ENCODE data around the gene L3MBTL4.
"Not testable (repeated sequence)": the region's sequence is repeated elsewhere in the genome, so short reads cannot be mapped to it uniquely, and the experiment has no call there.

Gene L3MBTL4

GRCh38 chr18:6284300-6284699, 130.4 kb downstream of the L3MBTL4 start:
- DNase-seq (ENCODE audit: low spot score in 2 of 2) = no peak
- Mint-ChIP-seq H3K36me3 (no peaks in the 10 kb centered on the region), H3K4me3 (no peak overlapping the region), H3K27ac (no peak overlapping the region), H3K9me3 (no peaks in the 10 kb centered on the region), H3K4me1 (no peaks in the 10 kb centered on the region), H3K27me3 (no peaks in the 10 kb centered on the region)
- no peak for ATAC-seq (ENCODE audit: low read depth)

- H3K4me3 Mint-ChIP-seq = no peak overlapping the region
- no peaks in the 10 kb centered on the region for H3K9me3 Mint-ChIP-seq
- H3K27me3 Mint-ChIP-seq = no peaks in the 10 kb centered on the region
- ATAC-seq (ENCODE audit: low read depth) (no peak), DNase-seq (ENCODE audit: low spot score in 2 of 2) (no peak)
- H3K27ac Mint-ChIP-seq = no peak overlapping the region
- no peaks in the 10 kb centered on the region for H3K36me3 Mint-ChIP-seq
- H3K4me1 Mint-ChIP-seq = no peaks in the 10 kb centered on the region
These were observed 132.8 kb downstream of the L3MBTL4 start for GRCh38 chr18:6281874-6282273.

- DNase-seq (ENCODE audit: low spot score in 2 of 2) = no peak
- H3K36me3 Mint-ChIP-seq = no peaks in the 10 kb centered on the region
- no peaks in the 10 kb centered on the region for H3K4me1 Mint-ChIP-seq
- no peak for ATAC-seq (ENCODE audit: low read depth)
- H3K9me3 Mint-ChIP-seq = no peaks in the 10 kb centered on the region
- no peak overlapping the region for H3K27ac Mint-ChIP-seq
- H3K4me3 Mint-ChIP-seq = no peak overlapping the region
- H3K27me3 Mint-ChIP-seq = no peaks in the 10 kb centered on the region
These were observed 134.4 kb downstream of the L3MBTL4 start for GRCh38 chr18:6280211-6280743.

GRCh38 chr18:6279308-6279707, 135.4 kb downstream of the L3MBTL4 start:
- no peaks in the 10 kb centered on the region for H3K36me3 Mint-ChIP-seq
- H3K27ac Mint-ChIP-seq = no peak overlapping the region
- DNase-seq (ENCODE audit: low spot score in 2 of 2) = no peak
- no peak overlapping the region for H3K4me3 Mint-ChIP-seq
- H3K27me3 Mint-ChIP-seq = no peaks in the 10 kb centered on the region
- no peaks in the 10 kb centered on the region for H3K9me3 Mint-ChIP-seq
- no peak for ATAC-seq (ENCODE audit: low read depth)
- H3K4me1 Mint-ChIP-seq = no peaks in the 10 kb centered on the region

GRCh38 chr18:6273423-6273822, 141.3 kb downstream of the L3MBTL4 start:
- Mint-ChIP-seq H3K36me3 (peaks cover 3% of the 10 kb centered on the region), H3K27ac (no peak overlapping the region), H3K4me3 (no peak overlapping the region), H3K9me3 (peaks cover 7% of the 10 kb centered on the region), H3K4me1 (no peaks in the 10 kb centered on the region), H3K27me3 (no peaks in the 10 kb centered on the region)
- DNase-seq (ENCODE audit: low spot score in 2 of 2) (no peak), ATAC-seq (ENCODE audit: low read depth) (no peak)

DNA sequence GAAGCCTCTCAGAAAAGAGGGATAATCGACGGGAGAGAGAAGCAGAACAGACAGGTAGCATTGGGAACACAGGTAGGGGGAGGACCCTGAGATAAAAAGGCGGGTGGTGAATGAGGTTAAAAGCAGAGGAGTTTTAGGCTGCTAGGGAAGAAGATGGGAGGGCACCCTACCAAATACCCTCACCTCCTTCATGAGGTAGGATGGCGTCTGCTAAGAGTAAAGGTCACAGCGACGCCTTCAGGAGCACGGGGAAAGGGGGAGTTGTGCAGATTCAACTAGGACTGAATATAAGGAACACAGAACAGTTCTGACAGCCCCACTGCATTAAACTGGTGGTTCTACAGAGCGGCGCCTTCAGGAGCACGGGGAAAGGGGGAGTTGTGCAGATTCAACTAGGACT, 142.6 kb downstream of the L3MBTL4 start:
- not testable (repeated sequence) for H3K27me3 Mint-ChIP-seq; ATAC-seq (ENCODE audit: low read depth); H3K4me3 Mint-ChIP-seq; H3K27ac Mint-ChIP-seq; H3K9me3 Mint-ChIP-seq; H3K36me3 Mint-ChIP-seq; H3K4me1 Mint-ChIP-seq; DNase-seq (ENCODE audit: low spot score in 2 of 2)

GRCh38 chr18:6271585-6271984, 143.1 kb downstream of the L3MBTL4 start:
- H3K4me3 Mint-ChIP-seq = no peak overlapping the region
- no peaks in the 10 kb centered on the region for H3K27me3 Mint-ChIP-seq
- DNase-seq (ENCODE audit: low spot score in 2 of 2) (no peak), ATAC-seq (ENCODE audit: low read depth) (no peak)
- H3K27ac Mint-ChIP-seq = no peak overlapping the region
- peaks cover 7% of the 10 kb centered on the region for H3K9me3 Mint-ChIP-seq
- H3K36me3 Mint-ChIP-seq = peaks cover 3% of the 10 kb centered on the region
- H3K4me1 Mint-ChIP-seq = no peaks in the 10 kb centered on the region

GRCh38 chr18:6270771-6271216, 143.9 kb downstream of the L3MBTL4 start:
- no peak overlapping the region for H3K27ac Mint-ChIP-seq
- H3K4me1 Mint-ChIP-seq = no peaks in the 10 kb centered on the region
- no peak overlapping the region for H3K4me3 Mint-ChIP-seq
- H3K27me3 Mint-ChIP-seq = no peaks in the 10 kb centered on the region
- DNase-seq (ENCODE audit: low spot score in 2 of 2) = no peak
- peaks cover 7% of the 10 kb centered on the region for H3K9me3 Mint-ChIP-seq
- H3K36me3 Mint-ChIP-seq = peaks cover 3% of the 10 kb centered on the region
- no peak for ATAC-seq (ENCODE audit: low read depth)

GRCh38 chr18:6269660-6270332, 144.9 kb downstream of the L3MBTL4 start:
- H3K4me1 Mint-ChIP-seq = no peaks in the 10 kb centered on the region
- peaks cover 3% of the 10 kb centered on the region for H3K36me3 Mint-ChIP-seq
- ATAC-seq (ENCODE audit: low read depth) = no peak
- no peak overlapping the region for H3K4me3 Mint-ChIP-seq
- H3K9me3 Mint-ChIP-seq = peaks cover 7% of the 10 kb centered on the region
- H3K27me3 Mint-ChIP-seq = no peaks in the 10 kb centered on the region
- H3K27ac Mint-ChIP-seq = no peak overlapping the region
- DNase-seq (ENCODE audit: low spot score in 2 of 2) = no peak

DNA sequence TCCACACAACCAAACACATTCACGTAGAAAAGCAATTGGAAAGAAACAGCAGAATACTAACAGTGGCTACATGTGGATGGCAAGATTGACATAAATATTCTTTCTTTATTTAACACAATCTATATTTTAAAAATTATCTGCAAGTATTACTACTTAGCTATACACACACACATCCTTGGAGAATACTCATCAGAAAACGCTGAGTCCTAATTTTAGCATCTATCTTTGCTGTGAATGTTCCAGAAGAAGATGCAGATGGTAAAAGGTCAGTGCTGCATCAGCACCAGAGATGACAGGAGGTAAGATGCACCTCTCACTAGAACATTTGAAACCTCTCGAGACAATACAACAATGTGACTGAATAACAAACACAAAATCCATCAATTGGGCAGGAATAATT, 148.5 kb downstream of the L3MBTL4 start:
- DNase-seq (ENCODE audit: low spot score in 2 of 2) (no peak), ATAC-seq (ENCODE audit: low read depth) (no peak)
- H3K4me3 Mint-ChIP-seq = no peak overlapping the region
- H3K27ac Mint-ChIP-seq = no peak overlapping the region
- peaks cover 6% of the 10 kb centered on the region for H3K9me3 Mint-ChIP-seq
- peaks cover 6% of the 10 kb centered on the region for H3K36me3 Mint-ChIP-seq
- H3K4me1 Mint-ChIP-seq = no peaks in the 10 kb centered on the region
- H3K27me3 Mint-ChIP-seq = no peaks in the 10 kb centered on the region

GRCh38 chr18:6261938-6262337, 152.8 kb downstream of the L3MBTL4 start:
- H3K9me3 Mint-ChIP-seq = peaks cover 9% of the 10 kb centered on the region
- peaks cover 7% of the 10 kb centered on the region for H3K36me3 Mint-ChIP-seq
- no peaks in the 10 kb centered on the region for H3K4me1 Mint-ChIP-seq
- no peaks in the 10 kb centered on the region for H3K27me3 Mint-ChIP-seq
- no peak overlapping the region for H3K27ac Mint-ChIP-seq
- ATAC-seq (ENCODE audit: low read depth) (no peak), DNase-seq (ENCODE audit: low spot score in 2 of 2) (no peak)
- no peak overlapping the region for H3K4me3 Mint-ChIP-seq

DNA sequence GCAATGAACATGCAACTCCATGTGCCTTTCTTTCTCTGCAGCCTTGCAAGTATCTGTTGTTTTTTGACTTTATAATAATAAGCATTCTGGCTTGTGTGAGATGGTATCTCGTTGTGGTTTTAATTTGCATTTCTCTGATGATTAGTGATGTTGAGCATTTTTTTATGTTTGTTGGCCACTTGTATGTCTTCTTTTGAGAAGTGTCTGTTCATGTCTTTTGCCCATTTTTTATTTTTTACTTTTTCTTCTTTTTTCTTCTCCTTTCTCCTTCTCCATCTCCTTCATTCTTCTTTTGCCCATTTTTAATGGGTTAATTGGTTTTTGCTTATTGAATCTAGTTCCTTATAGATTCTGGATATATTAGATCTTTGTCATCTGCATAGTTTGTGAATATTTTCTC, 155.4 kb downstream of the L3MBTL4 start:
- H3K27ac Mint-ChIP-seq; ATAC-seq (ENCODE audit: low read depth); DNase-seq (ENCODE audit: low spot score in 2 of 2); H3K36me3 Mint-ChIP-seq; H3K4me1 Mint-ChIP-seq; H3K27me3 Mint-ChIP-seq; H3K4me3 Mint-ChIP-seq: not testable (repeated sequence)
- H3K9me3 Mint-ChIP-seq = peaks cover 11% of the 10 kb centered on the region

GRCh38 chr18:6257950-6258349, 156.8 kb downstream of the L3MBTL4 start:
- H3K27ac Mint-ChIP-seq = no peak overlapping the region
- H3K4me3 Mint-ChIP-seq = no peak overlapping the region
- H3K9me3 Mint-ChIP-seq = peaks cover 13% of the 10 kb centered on the region
- DNase-seq (ENCODE audit: low spot score in 2 of 2) (no peak), ATAC-seq (ENCODE audit: low read depth) (no peak)
- no peaks in the 10 kb centered on the region for H3K27me3 Mint-ChIP-seq
- H3K4me1 Mint-ChIP-seq = no peaks in the 10 kb centered on the region
- H3K36me3 Mint-ChIP-seq = peaks cover 11% of the 10 kb centered on the region

GRCh38 chr18:6256521-6256920, 158.2 kb downstream of the L3MBTL4 start:
- no peak overlapping the region for H3K4me3 Mint-ChIP-seq
- ATAC-seq (ENCODE audit: low read depth) (no peak), DNase-seq (ENCODE audit: low spot score in 2 of 2) (no peak)
- H3K27ac Mint-ChIP-seq = no peak overlapping the region
- H3K27me3 Mint-ChIP-seq = no peaks in the 10 kb centered on the region
- H3K4me1 Mint-ChIP-seq = no peaks in the 10 kb centered on the region
- peaks cover 13% of the 10 kb centered on the region for H3K9me3 Mint-ChIP-seq
- H3K36me3 Mint-ChIP-seq = peaks cover 10% of the 10 kb centered on the region

DNA sequence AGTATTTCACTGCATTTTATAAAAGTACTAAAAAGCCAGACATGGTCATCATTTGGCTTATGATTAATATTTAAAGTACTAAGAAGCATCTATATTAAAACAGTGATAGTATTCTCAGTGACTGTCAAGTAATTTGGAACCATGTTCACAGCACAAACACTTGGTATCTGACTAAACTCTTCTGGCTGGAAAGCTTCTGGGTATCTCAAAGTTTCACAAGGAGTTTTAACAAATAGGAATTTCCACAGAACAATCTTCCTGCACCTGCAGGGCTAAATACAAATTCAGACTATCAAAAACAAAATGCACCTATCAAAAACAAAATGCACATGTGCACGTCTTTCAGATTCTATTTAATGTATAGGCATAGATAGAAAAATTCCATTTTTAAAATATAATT, 158.8 kb downstream of the L3MBTL4 start:
- DNase-seq (ENCODE audit: low spot score in 2 of 2) = no peak
- Mint-ChIP-seq H3K4me1 (no peaks in the 10 kb centered on the region), H3K36me3 (peaks cover 8% of the 10 kb centered on the region), H3K27me3 (no peaks in the 10 kb centered on the region), H3K9me3 (peaks cover 13% of the 10 kb centered on the region), H3K4me3 (no peak overlapping the region), H3K27ac (no peak overlapping the region)
- no peak for ATAC-seq (ENCODE audit: low read depth)
